ENCODE results near the gene EXOSC2.

The EXOSC2 gene

DNA sequence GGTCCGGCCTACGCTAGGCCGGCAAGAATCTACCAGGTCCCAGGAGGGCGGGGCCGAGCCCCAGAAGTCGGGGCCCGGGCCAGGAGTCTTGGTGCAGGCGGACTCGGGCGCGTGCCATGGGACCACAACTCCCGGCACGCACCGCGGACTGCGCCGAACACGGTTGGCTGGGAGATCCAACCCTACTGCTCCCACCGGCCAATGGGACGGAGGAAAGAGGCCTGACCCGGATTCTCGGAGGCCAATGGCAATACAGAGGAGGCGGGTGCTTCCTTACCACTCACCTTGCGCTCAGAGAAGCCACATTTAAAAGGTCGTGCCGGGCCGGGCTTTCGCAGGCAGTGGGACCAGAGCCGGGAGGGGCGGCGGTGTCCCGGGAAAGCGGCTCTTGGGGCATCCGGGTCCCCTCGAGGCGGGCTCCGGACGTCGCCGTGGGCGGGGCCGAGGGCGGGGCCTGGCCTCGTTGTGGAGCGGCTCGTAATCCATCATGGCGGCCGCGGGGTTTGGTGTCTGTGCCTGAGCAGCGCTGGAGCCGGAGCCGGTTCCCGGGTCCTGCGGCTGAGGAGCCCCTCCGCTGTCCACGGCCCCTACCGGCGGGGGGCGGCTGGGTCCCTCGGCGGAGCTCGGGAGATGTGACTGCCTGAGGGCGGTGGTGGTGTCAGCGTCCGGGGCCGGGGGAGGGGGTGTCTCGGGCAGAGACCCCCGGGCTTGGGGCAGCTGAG lies 19.1 kb downstream of the EXOSC2 start:
- Histone ChIP-seq H3K4me2 (ENCODE audit: low read depth, low read length, poor library complexity, severe bottlenecking) (peak overlapping the region; percentile 66), H3K79me2 (ENCODE audit: insufficient read depth, low read length) (no peaks in the 10 kb centered on the region), H3K27ac (ENCODE audit: low read depth, low read length) (peak overlapping the region; percentile 84), H3K36me3 (ENCODE audit: low read length) (no peaks in the 10 kb centered on the region), H3K9ac (ENCODE audit: low read length) (peak overlapping the region; percentile 75), H3K9me3 (ENCODE audit: insufficient read depth, low read length) (no peaks in the 10 kb centered on the region), H3K9me2 (replicated peaks; ENCODE audit: insufficient read depth, low read length) (no peaks in the 10 kb centered on the region), H3F3A (ENCODE audit: insufficient read depth) (peaks cover 8% of the 10 kb centered on the region; the same call in 1 of the 2 replicates), H3K27me3 (ENCODE audit: low read length) (no peaks in the 10 kb centered on the region), H2AFZ (ENCODE audit: low read depth, low read length, severe bottlenecking) (peak overlapping the region; percentile 80), H3K4me3 (ENCODE audit: insufficient read depth, low read length, poor library complexity, severe bottlenecking) (peak overlapping the region; percentile 71), H4K20me1 (ENCODE audit: low read depth, low read length) (no peaks in the 10 kb centered on the region)
- TF ChIP-seq, protein P1, sequence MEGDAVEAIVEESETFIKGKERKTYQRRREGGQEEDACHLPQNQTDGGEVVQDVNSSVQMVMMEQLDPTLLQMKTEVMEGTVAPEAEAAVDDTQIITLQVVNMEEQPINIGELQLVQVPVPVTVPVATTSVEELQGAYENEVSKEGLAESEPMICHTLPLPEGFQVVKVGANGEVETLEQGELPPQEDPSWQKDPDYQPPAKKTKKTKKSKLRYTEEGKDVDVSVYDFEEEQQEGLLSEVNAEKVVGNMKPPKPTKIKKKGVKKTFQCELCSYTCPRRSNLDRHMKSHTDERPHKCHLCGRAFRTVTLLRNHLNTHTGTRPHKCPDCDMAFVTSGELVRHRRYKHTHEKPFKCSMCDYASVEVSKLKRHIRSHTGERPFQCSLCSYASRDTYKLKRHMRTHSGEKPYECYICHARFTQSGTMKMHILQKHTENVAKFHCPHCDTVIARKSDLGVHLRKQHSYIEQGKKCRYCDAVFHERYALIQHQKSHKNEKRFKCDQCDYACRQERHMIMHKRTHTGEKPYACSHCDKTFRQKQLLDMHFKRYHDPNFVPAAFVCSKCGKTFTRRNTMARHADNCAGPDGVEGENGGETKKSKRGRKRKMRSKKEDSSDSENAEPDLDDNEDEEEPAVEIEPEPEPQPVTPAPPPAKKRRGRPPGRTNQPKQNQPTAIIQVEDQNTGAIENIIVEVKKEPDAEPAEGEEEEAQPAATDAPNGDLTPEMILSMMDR (IDR thresholded peaks at IDR 0.05; ENCODE audit: insufficient read depth, low read length, poor library complexity, severe bottlenecking) = no peak
- TF ChIP-seq EZH2phosphoT487 (conservative IDR thresholded peaks at IDR 0.05; ENCODE audit: low read length) = no peak

DNA sequence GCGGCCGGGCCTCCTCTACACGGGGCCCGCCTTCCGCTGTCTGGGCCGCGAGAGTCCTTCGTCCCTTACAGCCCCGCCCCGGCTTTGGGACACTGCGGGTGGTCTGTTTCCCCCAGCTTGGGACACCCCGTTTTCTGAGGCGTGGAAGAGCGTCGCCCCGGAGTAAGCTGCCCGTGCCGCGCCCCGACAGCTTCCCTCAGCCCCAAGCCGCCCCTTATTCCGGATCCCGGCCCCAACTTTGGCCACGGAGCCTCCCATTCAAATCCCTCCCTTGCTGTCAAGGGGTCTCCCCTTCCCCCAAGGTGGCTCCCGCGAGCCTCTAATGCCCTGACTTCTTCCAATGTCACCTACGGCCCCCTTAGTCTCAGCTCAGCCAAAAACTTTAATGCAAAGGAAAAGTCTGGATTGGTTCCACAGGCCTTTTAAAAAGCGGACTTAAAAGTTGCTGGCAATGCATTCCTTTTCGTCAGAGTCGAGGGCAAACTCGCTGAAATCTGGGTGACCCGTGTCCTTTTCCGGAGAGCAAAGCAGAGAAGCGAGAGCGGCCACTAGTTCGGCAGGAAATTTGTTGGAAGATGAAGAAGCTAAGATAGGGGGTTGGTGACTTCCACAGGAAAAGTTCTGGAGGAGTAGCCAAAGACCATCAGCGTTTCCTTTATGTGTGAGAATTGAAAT lies 19.8 kb downstream of the EXOSC2 start:
- H3K27me3 ChIP-seq (ENCODE audit: low read length) = no peaks in the 10 kb centered on the region
- H2AFZ ChIP-seq (ENCODE audit: low read depth, low read length, severe bottlenecking) = peak overlapping the region; percentile 80
- H3K4me3 ChIP-seq (ENCODE audit: insufficient read depth, low read length, poor library complexity, severe bottlenecking) = peak overlapping the region; percentile 71
- TF ChIP-seq EZH2phosphoT487 (conservative IDR thresholded peaks at IDR 0.05; ENCODE audit: low read length) = no peak
- TF ChIP-seq, protein P1 (IDR thresholded peaks at IDR 0.05; ENCODE audit: insufficient read depth, low read length, poor library complexity, severe bottlenecking) = no peak
- no peaks in the 10 kb centered on the region for H3K9me2 ChIP-seq (replicated peaks; ENCODE audit: insufficient read depth, low read length)
- H3K9ac ChIP-seq (ENCODE audit: low read length) = peak overlapping the region; percentile 75
- H3K4me2 ChIP-seq (ENCODE audit: low read depth, low read length, poor library complexity, severe bottlenecking) = peak overlapping the region; percentile 66
- H3K27ac ChIP-seq (ENCODE audit: low read depth, low read length) = peak overlapping the region; percentile 84
- H3K36me3 ChIP-seq (ENCODE audit: low read length) = no peaks in the 10 kb centered on the region
- no peaks in the 10 kb centered on the region for H4K20me1 ChIP-seq (ENCODE audit: low read depth, low read length)
- H3K9me3 ChIP-seq (ENCODE audit: insufficient read depth, low read length) = no peaks in the 10 kb centered on the region
- H3K79me2 ChIP-seq (ENCODE audit: insufficient read depth, low read length) = peaks cover under 1% of the 10 kb centered on the region; the same call in 1 of the 2 replicates
- H3F3A ChIP-seq (ENCODE audit: insufficient read depth) = peaks cover 8% of the 10 kb centered on the region; the same call in 1 of the 2 replicates

DNA sequence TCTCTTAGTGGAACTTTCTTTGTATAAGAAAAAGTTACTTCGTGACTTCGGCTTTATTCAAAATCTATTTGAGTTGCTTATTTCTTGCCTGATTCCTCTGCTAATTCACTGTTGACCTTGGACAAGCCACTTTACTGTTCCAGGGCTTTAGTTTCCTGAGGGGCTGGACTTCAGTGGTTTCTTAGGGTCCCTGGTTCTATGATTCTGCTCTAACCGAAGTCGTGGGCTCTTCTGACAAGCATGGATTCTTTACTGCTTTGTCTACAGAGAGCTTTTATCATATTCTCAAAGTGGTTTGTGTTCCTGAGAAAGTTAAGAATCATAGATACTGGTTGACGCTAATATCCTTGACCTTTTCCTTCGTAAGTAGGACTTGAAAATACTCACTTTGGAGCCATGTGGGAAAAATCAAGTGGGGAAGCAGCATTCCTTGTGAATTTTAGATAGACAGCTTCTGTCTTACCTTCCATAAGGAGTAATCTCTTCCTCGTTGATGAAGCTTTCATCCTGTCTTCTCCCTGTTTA lies 21.1 kb downstream of the EXOSC2 start:
- H3K4me3 ChIP-seq (ENCODE audit: insufficient read depth, low read length, poor library complexity, severe bottlenecking) = peak overlapping the region; percentile 38
- no peak for TF ChIP-seq EZH2phosphoT487 (conservative IDR thresholded peaks at IDR 0.05; ENCODE audit: low read length)
- TF ChIP-seq, protein P1 (IDR thresholded peaks at IDR 0.05; ENCODE audit: insufficient read depth, low read length, poor library complexity, severe bottlenecking) = no peak
- H3K36me3 ChIP-seq (ENCODE audit: low read length) = no peaks in the 10 kb centered on the region
- no peak overlapping the region for H2AFZ ChIP-seq (ENCODE audit: low read depth, low read length, severe bottlenecking)
- H3K9ac ChIP-seq (ENCODE audit: low read length) = peak overlapping the region; percentile 9; the same call in 1 of the 2 replicates
- H3K9me3 ChIP-seq (ENCODE audit: insufficient read depth, low read length) = no peaks in the 10 kb centered on the region
- H3F3A ChIP-seq (ENCODE audit: insufficient read depth) = 0 out of 2 replicates have a peak, but pooled peaks cover 5% of the 10 kb centered on the region
- H4K20me1 ChIP-seq (ENCODE audit: low read depth, low read length) = no peaks in the 10 kb centered on the region
- H3K4me2 ChIP-seq (ENCODE audit: low read depth, low read length, poor library complexity, severe bottlenecking) = peak overlapping the region; percentile 66
- peaks cover 4% of the 10 kb centered on the region; the same call in 1 of the 2 replicates for H3K79me2 ChIP-seq (ENCODE audit: insufficient read depth, low read length)
- H3K27ac ChIP-seq (ENCODE audit: low read depth, low read length) = no peak overlapping the region
- no peaks in the 10 kb centered on the region for H3K9me2 ChIP-seq (replicated peaks; ENCODE audit: insufficient read depth, low read length)
- H3K27me3 ChIP-seq (ENCODE audit: low read length) = no peaks in the 10 kb centered on the region

All from SU-DHL-6 (cell line).